ENCODE measurements around the gene RIN1. TPM values are rescaled to one million over a fixed set of nuclear protein-coding genes. Genes with fewer than 3 reads are reported as not detected.
"Not testable (repeated sequence)": the region's sequence is repeated elsewhere in the genome, so short reads cannot be mapped to it uniquely, and the experiment has no call there.

Gene RIN1
- total and polyA plus RNA-seq, 9 of the 15 experiments (the other 6 are each of a cell fraction or from before 2014, with no cell fraction given), result 0.01 to 1.2 (median 0.45) TPM; not detected in 1

DNA sequence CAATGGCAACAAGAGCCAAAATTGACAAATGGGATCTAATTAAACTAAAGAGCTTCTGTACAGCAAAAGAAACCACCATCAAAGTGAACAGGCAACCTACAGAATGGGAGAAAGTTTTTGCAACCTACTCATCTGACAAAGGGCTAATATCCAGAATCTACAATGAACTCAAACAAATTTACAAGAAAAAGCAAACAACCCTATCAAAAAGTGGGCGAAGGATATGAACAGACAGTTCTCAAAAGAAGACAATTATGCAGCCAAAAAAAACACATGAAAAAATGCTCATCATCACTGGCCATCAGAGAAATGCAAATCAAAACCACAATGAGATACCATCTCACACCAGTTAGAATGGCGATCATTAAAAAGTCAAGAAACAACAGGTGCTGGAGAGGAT, 15.9 kb downstream of the RIN1 start:
- H3K4me2 ChIP-seq (ENCODE audit: insufficient read depth, low read length); H3K9me3 ChIP-seq (replicated peaks; ENCODE audit: control insufficient read depth, insufficient read depth, low read depth, low read length); H3K9me1 ChIP-seq (ENCODE audit: control insufficient read depth, insufficient read depth, low read length); H3K27ac ChIP-seq (ENCODE audit: extremely low read depth, low read depth, low read length); POLR2A ChIA-PET; H3K27me3 ChIP-seq (ENCODE audit: control insufficient read depth in 2 of 2, insufficient read depth in 2 of 2, low read length in 2 of 2); CTCF ChIA-PET (ENCODE audit: low intra/inter-chr PET ratio); H3K79me2 ChIP-seq (ENCODE audit: control insufficient read depth, insufficient read depth, low read length); H3K9ac ChIP-seq (ENCODE audit: insufficient read depth in 1 of 2, low read depth in 2 of 2, low read length in 2 of 2); DNase-seq (ENCODE audit: extremely low read depth in 1 of 4, low spot score in 3 of 4); H2AFZ ChIP-seq (ENCODE audit: low read depth, low read length); H3K36me3 ChIP-seq (ENCODE audit: control insufficient read depth, insufficient read depth, low read length); H4K20me1 ChIP-seq (replicated peaks; ENCODE audit: control insufficient read depth, insufficient read depth, low read length); ATAC-seq; BruUV-seq (replicated peaks); in situ Hi-C loops (cut with MboI); H3K4me3 ChIP-seq; intact Hi-C loops (cut with micrococcal nuclease); FAIRE-seq: not testable (repeated sequence)
- WGBS (ENCODE audit: insufficient coverage, low coverage, missing lambda C conversion rate), result 27% methylated on average over 1 of the region's 2 CpGs
- TF ChIP-seq, protein P1, sequence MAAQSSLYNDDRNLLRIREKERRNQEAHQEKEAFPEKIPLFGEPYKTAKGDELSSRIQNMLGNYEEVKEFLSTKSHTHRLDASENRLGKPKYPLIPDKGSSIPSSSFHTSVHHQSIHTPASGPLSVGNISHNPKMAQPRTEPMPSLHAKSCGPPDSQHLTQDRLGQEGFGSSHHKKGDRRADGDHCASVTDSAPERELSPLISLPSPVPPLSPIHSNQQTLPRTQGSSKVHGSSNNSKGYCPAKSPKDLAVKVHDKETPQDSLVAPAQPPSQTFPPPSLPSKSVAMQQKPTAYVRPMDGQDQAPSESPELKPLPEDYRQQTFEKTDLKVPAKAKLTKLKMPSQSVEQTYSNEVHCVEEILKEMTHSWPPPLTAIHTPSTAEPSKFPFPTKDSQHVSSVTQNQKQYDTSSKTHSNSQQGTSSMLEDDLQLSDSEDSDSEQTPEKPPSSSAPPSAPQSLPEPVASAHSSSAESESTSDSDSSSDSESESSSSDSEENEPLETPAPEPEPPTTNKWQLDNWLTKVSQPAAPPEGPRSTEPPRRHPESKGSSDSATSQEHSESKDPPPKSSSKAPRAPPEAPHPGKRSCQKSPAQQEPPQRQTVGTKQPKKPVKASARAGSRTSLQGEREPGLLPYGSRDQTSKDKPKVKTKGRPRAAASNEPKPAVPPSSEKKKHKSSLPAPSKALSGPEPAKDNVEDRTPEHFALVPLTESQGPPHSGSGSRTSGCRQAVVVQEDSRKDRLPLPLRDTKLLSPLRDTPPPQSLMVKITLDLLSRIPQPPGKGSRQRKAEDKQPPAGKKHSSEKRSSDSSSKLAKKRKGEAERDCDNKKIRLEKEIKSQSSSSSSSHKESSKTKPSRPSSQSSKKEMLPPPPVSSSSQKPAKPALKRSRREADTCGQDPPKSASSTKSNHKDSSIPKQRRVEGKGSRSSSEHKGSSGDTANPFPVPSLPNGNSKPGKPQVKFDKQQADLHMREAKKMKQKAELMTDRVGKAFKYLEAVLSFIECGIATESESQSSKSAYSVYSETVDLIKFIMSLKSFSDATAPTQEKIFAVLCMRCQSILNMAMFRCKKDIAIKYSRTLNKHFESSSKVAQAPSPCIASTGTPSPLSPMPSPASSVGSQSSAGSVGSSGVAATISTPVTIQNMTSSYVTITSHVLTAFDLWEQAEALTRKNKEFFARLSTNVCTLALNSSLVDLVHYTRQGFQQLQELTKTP (IDR thresholded peaks at IDR 0.05; ENCODE audit: low read depth in 1 of 2, partially characterized antibody in 2 of 2), result peak in 1 of 2 experiments; percentile 93
- H3K4me1 ChIP-seq (replicated peaks in 1 of 2; ENCODE audit: control insufficient read depth in 2 of 2, insufficient read depth in 2 of 2, low read length in 2 of 2), result peaks cover 0 to 48% of the 10 kb centered on the region in 2 experiments; a peak in 2 of 5 replicates

Measured in K562 (cell line).